HCT116 (cell line): ENCODE measurements around the gene ILDR1. TPM values are rescaled to one million over a fixed set of nuclear protein-coding genes. Genes with fewer than 3 reads are reported as not detected.
"Not testable (repeated sequence)": the region's sequence is repeated elsewhere in the genome, so short reads cannot be mapped to it uniquely, and the experiment has no call there.

Experiments used
- ATAC-seq: fragments of 200-7000 bp; cut with Tn5 transposase; 2 replicates; pipeline ENCODE4 v1.9.1; 2020; ENCODE audit warnings: mild to moderate bottlenecking, moderate library complexity
- BruUV-seq: library from RNA; stranded (reverse); fragments of 400-500 nt; replicated peaks from 2 replicates; lab custom pipeline; 2021; lab: Mats Ljungman, UMichigan
- CTCF ChIA-PET: fragments of 300-600 bp; sonication (Branson Sonifier 250); formaldehyde crosslinking; loops from one replicate; lab custom pipeline; 2021; ENCODE audit warnings: antibody characterized with exemption; lab: Charles Lee
- POLR2A ChIA-PET: fragments of 300-600, 350-600 bp; sonication (Branson Sonifier 250); formaldehyde crosslinking; loops from one replicate; lab custom pipeline; 2021; ENCODE audit warnings: antibody characterized with exemption; lab: Charles Lee
- RAD21 ChIA-PET, 2 experiments: fragments of 300-600 bp; sonication (Branson Sonifier 250); formaldehyde crosslinking; loops; one replicate each; lab custom pipeline; 2023; ENCODE audit warnings: low total read pairs in 2 of 2; ENCODE audit not compliant: uncharacterized antibody in 2 of 2, unreplicated experiment in 2 of 2, low non-redundant PET in 1 of 2; lab: Charles Lee
- DNase-seq: peaks from one replicate; pipeline ENCODE4 v3.0.0-alpha.2; 2010; ENCODE audit warnings: low read depth, low spot score
- H2AFZ ChIP-seq: fragments of 200-600 bp; shearing (Covaris generic), sonication (generic); 2 replicates; pipeline ENCODE4 v1.6.1; 2017; ENCODE audit warnings: low read depth, mixed run types, mixed read lengths, antibody characterized with exemption, low read length; ENCODE audit not compliant: poor library complexity, severe bottlenecking
- H3K27ac ChIP-seq: 2 replicates; pipeline ENCODE4 v1.5.1; 2012; ENCODE audit warnings: low read depth, low read length
- H3K27me3 ChIP-seq: fragments of 200-600 bp; sonication (generic); 2 replicates; pipeline ENCODE4 v1.6.1; 2016; ENCODE audit warnings: mixed run types, low read length, mixed read lengths; ENCODE audit not compliant: insufficient read depth
- H3K36me3 ChIP-seq, 2 experiments: fragments of 200-500 bp in 1 of 2; fragments of 200-600 bp in 1 of 2; sonication (Bioruptor generic) in 1 of 2; sonication (generic) in 1 of 2; 2 replicates each; pipeline versions ENCODE4 v1.5.1 to v1.6.1; 2014 to 2016; ENCODE audit warnings: low read length in 2 of 2, inconsistent platforms in 1 of 2, mixed read lengths in 1 of 2, mixed run types in 1 of 2; ENCODE audit not compliant: insufficient read depth in 2 of 2, control insufficient read depth in 1 of 2
- H3K4me1 ChIP-seq, 2 experiments: fragments of 200-600 bp in 1 of 2; sonication (generic) in 1 of 2; 2 replicates each; pipeline versions ENCODE4 v1.5.1 to v1.6.1; 2012 to 2017; ENCODE audit warnings: low read length in 2 of 2, inconsistent platforms in 1 of 2, mild to moderate bottlenecking in 1 of 2, mixed read lengths in 1 of 2, mixed run types in 1 of 2, moderate library complexity in 1 of 2; ENCODE audit not compliant: insufficient read depth in 2 of 2, control insufficient read depth in 1 of 2
- H3K4me2 ChIP-seq: fragments of 200-600 bp; sonication (generic); 2 replicates; pipeline ENCODE4 v1.6.1; 2017; ENCODE audit warnings: mixed run types, low read length, mixed read lengths
- H3K4me3 ChIP-seq, 2 experiments: fragments of 200-600 bp in 1 of 2; sonication (generic) in 1 of 2; replicated peaks in 1 of 2; 2 replicates each; pipeline ENCODE4 v1.5.1; 2011 to 2016; ENCODE audit warnings: low read length in 2 of 2, control low read depth in 1 of 2, low read depth in 1 of 2, mild to moderate bottlenecking in 1 of 2, mixed read lengths in 1 of 2, mixed run types in 1 of 2
- H3K79me2 ChIP-seq: fragments of 200-600 bp; sonication (generic); 2 replicates; pipeline ENCODE4 v1.6.1; 2017; ENCODE audit warnings: mild to moderate bottlenecking, mixed run types, low read length, moderate library complexity, mixed read lengths; ENCODE audit not compliant: insufficient read depth
- H3K9ac ChIP-seq: fragments of 200-600 bp; sonication (generic); 2 replicates; pipeline ENCODE4 v1.6.1; 2016; ENCODE audit warnings: low read length, mixed read lengths
- H3K9me2 ChIP-seq: fragments of 200-600 bp; sonication (generic), shearing (Covaris generic); 2 replicates; pipeline ENCODE4 v1.6.1; 2017; ENCODE audit warnings: mixed run types, mild to moderate bottlenecking, moderate library complexity; ENCODE audit not compliant: insufficient read depth
- H3K9me3 ChIP-seq, 2 experiments: fragments of 200-500 bp in 1 of 2; fragments of 200-600 bp in 1 of 2; sonication (Bioruptor generic) in 1 of 2; sonication (generic) in 1 of 2; 2 replicates each; pipeline ENCODE4 v1.6.1; 2014 to 2017; ENCODE audit warnings: low read length in 2 of 2, mixed read lengths in 2 of 2, inconsistent platforms in 1 of 2, low read depth in 1 of 2, mild to moderate bottlenecking in 1 of 2, mixed run types in 1 of 2, moderate library complexity in 1 of 2; ENCODE audit not compliant: control insufficient read depth in 1 of 2, insufficient read depth in 1 of 2
- H4K20me1 ChIP-seq: fragments of 200-600 bp; sonication (generic), shearing (Covaris generic); 2 replicates; pipeline ENCODE4 v1.6.1; 2017; ENCODE audit warnings: mixed run types, mild to moderate bottlenecking, moderate library complexity; ENCODE audit not compliant: insufficient read depth
- ATF3 ChIP-seq: IDR thresholded peaks from 2 replicates; pipeline ENCODE4 v1.6.1; 2012
- CBX3 ChIP-seq: IDR thresholded peaks from 2 replicates; pipeline ENCODE4 v1.6.1; 2012; ENCODE audit warnings: low read depth
- CTCF ChIP-seq, 3 experiments: fragments of 200-600 bp in 1 of 3; sonication (generic) in 1 of 3; IDR thresholded peaks in 2 of 3; conservative IDR thresholded peaks in 1 of 3; 2 replicates each; pipeline ENCODE4 v1.5.1; 2012 to 2017; ENCODE audit warnings: low read depth in 2 of 3, low read length in 2 of 3, antibody characterized with exemption in 1 of 3, borderline replicate concordance in 1 of 3, control low read depth in 1 of 3, mild to moderate bottlenecking in 1 of 3, mixed read lengths in 1 of 3, mixed run types in 1 of 3, moderate library complexity in 1 of 3; ENCODE audit not compliant: insufficient read depth in 1 of 3
- EZH2 ChIP-seq: fragments of 200-600 bp; sonication (generic); IDR thresholded peaks from 2 replicates; pipeline ENCODE4 v1.6.1; 2017; ENCODE audit warnings: antibody characterized with exemption, mixed run types
- FOSL1 ChIP-seq: IDR thresholded peaks from 2 replicates; pipeline ENCODE4 v1.6.1; 2012; ENCODE audit warnings: low read depth
- POLR2A ChIP-seq: IDR thresholded peaks from 2 replicates; pipeline ENCODE4 v1.7.0; 2011; ENCODE audit warnings: borderline replicate concordance; ENCODE audit not compliant: insufficient read depth, insufficient read length; ENCODE audit errors: extremely low read depth
- POLR2AphosphoS5 ChIP-seq: IDR thresholded peaks from 2 replicates; pipeline ENCODE4 v1.6.1; 2011; ENCODE audit warnings: mild to moderate bottlenecking, low read depth, low read length, moderate library complexity
- SIN3A ChIP-seq: IDR thresholded peaks from 2 replicates; pipeline ENCODE4 v1.6.1; 2012; ENCODE audit warnings: low read depth
- SP1 ChIP-seq: IDR thresholded peaks from 2 replicates; pipeline ENCODE4 v1.6.1; 2012; ENCODE audit warnings: low read depth
- SRF ChIP-seq: IDR thresholded peaks from 2 replicates; pipeline ENCODE4 v1.6.1; 2012; ENCODE audit warnings: low read depth
- ZFX ChIP-seq: fragments of 450-650 bp; IDR thresholded peaks from 2 replicates; pipeline ENCODE4 v1.6.1; 2017
- intact Hi-C: fragments of 100-400 bp; cut with micrococcal nuclease; formaldehyde crosslinking; loops from 2 replicates; pipeline ENCODE4 v1.10.0; 2022
- total RNA-seq: library from RNA; stranded (reverse); gene quantifications from one replicate; pipeline ENCODE4 v1.2.1, GENCODE V29; 2021; ENCODE audit not compliant: unreplicated experiment

ILDR1 gene
- total RNA-seq, 1 experiment from 2014 or later, result 2.9 TPM

GRCh38 chr3:121941592-121941991 lies 80.5 kb downstream of the ILDR1 start (continued):
- TF ChIP-seq EZH2 (no peak), CTCF (IDR thresholded peaks at IDR 0.05 in 2 of 3, conservative IDR thresholded peaks at IDR 0.05 in 1 of 3; ENCODE audit: borderline replicate concordance in 1 of 3, insufficient read depth in 1 of 3, low read depth in 2 of 3, low read length in 2 of 3) (no peak), SP1 (no peak), POLR2A (no peak), SIN3A (no peak), FOSL1 (no peak), SRF (no peak), ATF3 (no peak), POLR2AphosphoS5 (no peak), ZFX (no peak), CBX3 (no peak)

GRCh38 chr3:121938141-121938855 lies 83.7 kb downstream of the ILDR1 start:
- BruUV-seq, DNase-seq, POLR2A ChIA-PET: not testable (repeated sequence)

More at GRCh38 chr3:121938141-121938855, 83.7 kb downstream of the ILDR1 start:
- H3K4me3 ChIP-seq, CTCF ChIA-PET, H3K27ac ChIP-seq, H3K9me3 ChIP-seq, H3K27me3 ChIP-seq, H3K36me3 ChIP-seq, H4K20me1 ChIP-seq, H3K9ac ChIP-seq, H3K4me2 ChIP-seq, H2AFZ ChIP-seq, H3K4me1 ChIP-seq, RAD21 ChIA-PET, ATAC-seq, H3K79me2 ChIP-seq, intact Hi-C loops, H3K9me2 ChIP-seq: not testable (repeated sequence)

Other genes starting within 250 kb of the ILDR1 start
- gene IQCB1, start 187.2 kb downstream of the ILDR1 start, total RNA-seq, result 22.2 TPM
- gene EAF2, start 187.0 kb downstream of the ILDR1 start, total RNA-seq, result 4.4 TPM
- gene SLC15A2, start 127.8 kb downstream of the ILDR1 start, total RNA-seq, result 0.96 TPM
- not detected for gene CD86, start 33.1 kb upstream of the ILDR1 start, total RNA-seq
- gene CASR, start 161.4 kb upstream of the ILDR1 start, total RNA-seq, result not detected